A204.1 (cell line): ENCODE results near the gene OST4.
"Not testable (repeated sequence)": the region's sequence is repeated elsewhere in the genome, so short reads cannot be mapped to it uniquely, and the experiment has no call there.

Experiments
- FAIRE-seq: peaks from 2 replicates; lab custom pipeline; 2012; peaks lifted over from hg19 to GRCh38; lab: Jason Lieb, UNC

The OST4 gene

GRCh38 chr2:27078267-27079194 is 7.1 kb upstream of the OST4 start, which contains the start of gene EMILIN1:
Gene EMILIN1 (plus strand): TSS chr2:27078615. CDS start chr2:27079066, 451 bp downstream.
- FAIRE-seq = no peak

DNA sequence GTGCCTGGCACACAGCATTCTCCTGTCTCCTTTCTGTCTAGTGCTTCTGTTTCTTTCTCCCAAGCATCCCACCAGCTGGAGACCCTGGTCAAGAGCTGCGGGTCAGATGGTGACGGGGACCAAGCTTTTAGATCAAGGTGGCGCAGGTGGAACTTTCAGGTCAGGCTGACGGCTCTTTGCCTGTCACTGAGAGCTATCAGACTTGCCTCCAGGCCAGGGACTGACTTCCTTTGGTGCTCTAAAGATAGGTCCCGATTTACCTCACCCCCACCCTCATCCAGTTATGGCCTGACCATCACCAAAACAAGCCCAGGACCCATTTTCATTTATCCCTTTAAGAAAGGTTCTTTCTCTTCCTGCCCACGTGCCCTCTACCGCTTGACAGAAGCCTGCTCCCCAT is 5.8 kb upstream of the OST4 start:
- no peak for FAIRE-seq

DNA sequence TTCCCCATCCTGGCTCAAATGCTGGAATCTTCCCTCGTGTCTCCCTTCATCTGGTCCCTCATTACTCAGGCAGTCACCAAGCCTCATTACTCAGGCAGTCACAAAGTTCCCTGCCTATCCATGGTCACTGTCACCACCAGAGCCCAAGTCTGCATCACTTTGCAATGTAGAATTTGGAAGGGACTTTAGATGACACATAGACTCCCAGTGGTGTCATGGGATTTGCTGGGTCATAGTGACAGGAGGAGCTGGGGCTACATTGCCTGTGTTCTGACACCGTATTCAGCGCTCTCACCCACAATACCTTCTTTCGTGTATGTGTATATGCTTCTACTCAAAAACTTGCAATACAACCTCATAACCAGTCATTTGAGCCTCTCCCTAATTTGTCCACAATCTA is 4.9 kb upstream of the OST4 start:
- FAIRE-seq = no peak

DNA sequence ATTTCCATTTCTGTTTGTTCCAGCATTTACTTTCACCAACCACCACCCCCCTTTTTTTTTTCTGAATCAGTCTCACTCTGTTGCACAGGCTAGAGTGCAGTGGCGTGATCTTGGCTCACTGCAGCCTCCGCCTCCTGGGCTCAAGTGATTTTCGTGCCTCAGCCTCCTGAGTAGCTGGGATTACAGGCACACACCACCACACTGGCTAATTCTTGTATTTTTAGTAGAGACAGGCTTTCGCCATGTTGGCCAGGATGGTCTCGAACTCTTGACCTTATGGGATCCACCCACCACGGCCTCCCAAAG is 4.1 kb upstream of the OST4 start:
- FAIRE-seq = not testable (repeated sequence)

- no peak for FAIRE-seq
These were observed 3.5 kb upstream of the OST4 start for GRCh38 chr2:27074738-27075565.

DNA sequence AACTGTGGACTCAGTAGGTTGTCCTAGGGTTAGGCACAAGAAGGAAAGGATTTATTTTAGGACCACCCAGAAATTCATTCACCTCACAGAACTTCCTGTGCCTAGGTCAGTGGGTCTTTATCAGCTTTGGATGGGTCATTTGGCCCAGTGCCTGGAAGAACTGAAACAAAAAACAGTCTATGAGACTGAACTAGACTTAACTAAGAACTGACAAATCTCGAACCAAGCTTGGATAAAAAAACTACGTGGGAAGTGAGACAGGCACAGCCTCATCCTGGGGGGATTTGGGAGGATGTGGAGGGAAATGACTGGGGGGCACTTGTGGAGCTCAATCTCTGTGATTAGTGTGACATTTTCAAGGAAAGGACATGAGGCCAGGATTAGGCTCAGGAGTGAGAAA is 2.3 kb upstream of the OST4 start:
- no peak for FAIRE-seq

DNA sequence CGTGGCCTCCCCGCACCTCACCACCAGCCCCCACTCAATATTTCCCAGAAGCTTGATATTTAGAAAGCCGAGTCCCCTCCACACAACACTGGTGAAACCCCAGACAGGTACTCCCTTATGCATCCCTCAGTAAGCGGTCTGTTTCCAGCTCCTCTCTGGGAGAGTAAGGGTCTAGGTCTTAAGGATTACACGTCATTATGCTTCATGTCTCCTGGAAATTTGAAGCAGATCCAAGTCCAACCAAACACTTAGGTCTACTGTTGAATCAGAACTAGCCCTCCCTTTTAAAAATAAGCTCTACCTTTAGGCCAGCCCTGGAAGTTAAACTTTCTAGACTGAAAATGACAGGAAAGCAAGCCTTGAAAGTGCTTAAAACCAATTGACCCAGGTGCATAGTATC is 1.5 kb upstream of the OST4 start:
- FAIRE-seq = no peak

DNA sequence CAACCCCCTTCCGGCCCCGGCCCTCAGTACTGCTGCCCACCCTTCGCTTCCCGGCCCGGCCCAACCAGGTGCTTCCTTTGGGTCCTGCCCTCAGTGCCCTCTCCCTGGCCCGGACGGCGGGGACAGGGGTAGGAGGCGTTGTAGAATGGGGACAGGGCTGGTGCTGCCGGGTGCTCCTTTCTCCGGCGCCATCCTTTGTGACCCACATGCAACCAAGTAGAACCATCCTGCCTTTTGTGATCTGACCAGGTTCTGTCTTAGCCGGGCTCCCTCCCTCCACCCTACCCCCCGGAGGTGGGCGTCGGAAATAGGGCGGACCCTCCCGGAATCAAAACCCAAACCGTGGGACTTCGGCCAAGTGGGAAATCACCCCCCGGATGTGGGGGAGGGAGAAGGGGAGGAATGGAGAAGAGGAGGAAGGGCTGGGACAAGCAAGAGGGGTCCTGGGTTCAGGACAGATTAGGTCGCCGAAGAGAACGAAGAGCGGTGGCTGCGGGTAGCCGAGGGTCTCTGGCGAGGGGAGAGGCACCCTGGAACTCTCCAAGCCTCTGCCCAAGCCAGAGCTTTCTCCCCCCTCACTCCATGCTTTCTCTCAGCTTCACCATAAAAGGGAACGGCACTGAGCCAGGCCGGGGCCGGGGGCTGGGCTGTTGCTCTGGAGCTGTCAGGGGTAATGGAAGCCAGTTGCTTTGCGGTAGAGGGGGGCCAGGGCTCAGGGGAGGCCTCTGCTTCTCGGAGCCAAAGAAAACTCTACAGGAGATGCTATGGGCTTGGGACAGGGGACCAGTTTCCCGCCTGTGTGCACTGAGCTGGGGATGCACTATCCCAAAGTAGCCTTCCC is 756 bp upstream of the OST4 start:
- FAIRE-seq = no peak

DNA sequence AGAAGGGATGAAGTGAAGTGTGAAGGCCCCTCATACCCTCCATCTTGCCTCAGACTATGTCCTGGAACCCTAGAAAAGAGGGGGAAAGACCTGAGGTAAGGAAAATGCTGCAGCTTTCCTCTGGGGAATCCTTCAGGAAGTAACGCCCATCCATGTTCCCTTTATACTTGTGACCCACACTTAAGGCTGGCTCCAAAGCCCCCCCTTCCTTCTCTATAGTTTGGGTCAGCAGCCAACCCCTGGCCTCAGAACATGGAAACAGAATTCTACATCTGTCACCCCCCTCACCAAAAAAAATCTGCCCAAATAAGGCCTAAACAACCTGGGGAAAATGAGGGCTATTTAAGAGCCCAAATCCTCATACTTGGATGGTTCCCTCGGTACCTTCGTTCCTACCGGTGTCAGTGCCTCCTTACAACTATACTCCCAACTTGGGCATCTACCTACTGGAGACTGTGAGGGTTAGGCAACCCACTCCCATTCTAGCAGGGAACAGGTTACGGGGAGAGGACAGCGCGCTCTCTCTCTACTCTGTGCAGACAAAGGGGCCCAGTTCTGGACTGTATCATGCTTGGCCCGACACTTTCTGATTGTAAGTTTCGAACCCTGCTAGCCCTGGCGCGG is 689 bp downstream of the OST4 start:
- FAIRE-seq = no peak

GRCh38 chr2:27069961-27070618 is 1.4 kb downstream of the OST4 start:
- no peak for FAIRE-seq

DNA sequence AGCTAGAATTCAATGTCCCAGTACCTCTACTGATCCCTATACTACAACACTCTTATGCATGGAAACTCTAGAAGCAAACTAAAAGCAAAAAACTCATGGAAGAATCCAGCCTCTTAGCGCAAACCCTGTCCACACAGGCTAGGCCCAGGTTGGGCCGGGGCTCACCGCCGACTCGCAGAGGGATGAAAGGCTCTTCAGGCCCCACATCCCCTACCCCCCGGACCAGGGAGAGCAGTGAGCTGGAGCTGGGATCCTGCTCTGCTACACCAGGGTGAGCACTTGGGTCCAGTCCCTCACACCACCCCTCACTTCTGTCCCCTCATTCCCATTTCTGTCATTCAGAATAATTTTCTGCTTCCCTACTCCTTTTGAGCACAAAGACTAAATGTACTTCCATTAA is 2.0 kb downstream of the OST4 start:
- no peak for FAIRE-seq

GRCh38 chr2:27067385-27067784 is 4.1 kb downstream of the OST4 start:
- no peak for FAIRE-seq

DNA sequence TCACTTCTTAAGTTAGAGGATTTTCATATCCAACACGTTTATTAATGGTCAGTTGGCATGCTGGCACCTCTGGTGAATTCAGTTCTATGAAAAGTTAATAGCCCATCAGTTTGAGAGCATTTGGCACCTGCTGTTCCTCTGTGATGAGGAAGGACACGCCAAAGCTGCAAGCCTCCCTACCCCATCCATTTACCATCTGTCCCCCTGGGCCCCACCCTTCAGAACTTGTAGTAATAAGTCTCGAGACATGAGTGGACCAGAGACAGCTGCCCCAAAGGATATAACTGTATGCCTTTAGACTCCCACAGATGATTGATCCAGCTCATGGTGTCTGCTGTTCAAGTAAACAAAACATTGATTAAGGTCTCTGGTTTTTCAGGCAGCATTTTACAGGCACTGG is 6.3 kb downstream of the OST4 start:
- no peak for FAIRE-seq

DNA sequence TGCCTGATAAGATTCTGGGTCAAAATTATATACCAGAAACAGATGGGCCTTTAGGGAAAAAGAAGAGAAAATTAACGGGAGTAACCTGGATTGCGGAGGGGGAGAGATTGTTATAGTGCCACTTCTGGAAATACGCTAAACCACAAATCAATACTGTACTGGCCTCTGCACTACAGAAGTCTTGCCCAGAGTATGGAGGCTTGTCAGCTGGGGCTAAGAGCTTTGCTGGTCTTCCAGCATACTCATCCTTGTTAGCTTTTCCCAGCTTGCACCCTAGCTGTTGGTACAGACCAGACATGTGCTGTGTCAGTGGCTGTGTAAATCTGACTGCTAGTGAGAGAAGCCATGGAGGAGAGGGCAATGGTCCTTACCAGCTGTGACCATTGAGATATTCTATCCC is 11.1 kb downstream of the OST4 start:
- FAIRE-seq = no peak

- no peak for FAIRE-seq
These were observed 12.2 kb downstream of the OST4 start for GRCh38 chr2:27059141-27059820.

DNA sequence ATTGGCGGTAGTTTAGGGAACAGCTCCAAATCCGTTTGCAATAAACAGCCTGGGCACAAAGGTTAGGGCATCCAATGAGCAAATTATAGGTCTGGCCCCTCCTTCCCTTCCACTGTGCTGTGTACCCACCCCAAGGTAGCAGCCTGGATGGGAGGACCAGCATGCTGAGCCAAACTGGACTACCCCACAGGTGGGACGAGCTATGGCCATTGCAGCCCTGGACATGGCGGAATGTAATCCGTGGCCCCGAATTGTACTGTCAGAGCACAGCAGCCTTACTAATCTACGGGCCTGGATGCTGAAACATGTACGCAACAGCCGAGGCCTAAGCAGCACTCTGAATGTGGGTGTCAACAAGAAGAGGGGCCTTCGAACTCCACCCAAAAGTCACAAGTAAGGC is 13.2 kb downstream of the OST4 start:
- no peak for FAIRE-seq

DNA sequence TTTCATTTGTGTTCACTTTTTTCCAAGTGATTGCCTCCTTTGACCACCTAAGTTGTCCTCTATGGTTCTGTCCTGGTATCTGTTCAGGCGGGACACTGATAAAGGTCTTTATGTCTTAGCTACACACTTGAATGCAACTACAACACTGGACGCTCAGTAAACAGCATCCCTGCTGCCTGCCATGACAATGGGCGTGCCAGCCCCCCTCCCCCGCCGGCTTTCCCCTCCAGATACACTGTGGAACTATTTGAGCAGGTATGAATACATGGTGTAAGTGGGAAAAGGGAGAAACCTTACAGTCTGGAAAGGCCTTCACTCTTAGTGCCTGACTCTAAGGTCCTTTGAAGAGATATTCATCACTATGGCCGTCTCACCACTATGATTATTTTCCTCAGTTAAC is 14.3 kb downstream of the OST4 start:
- FAIRE-seq = no peak

- FAIRE-seq = no peak
These were observed 16.7 kb downstream of the OST4 start for GRCh38 chr2:27054721-27055120.

DNA sequence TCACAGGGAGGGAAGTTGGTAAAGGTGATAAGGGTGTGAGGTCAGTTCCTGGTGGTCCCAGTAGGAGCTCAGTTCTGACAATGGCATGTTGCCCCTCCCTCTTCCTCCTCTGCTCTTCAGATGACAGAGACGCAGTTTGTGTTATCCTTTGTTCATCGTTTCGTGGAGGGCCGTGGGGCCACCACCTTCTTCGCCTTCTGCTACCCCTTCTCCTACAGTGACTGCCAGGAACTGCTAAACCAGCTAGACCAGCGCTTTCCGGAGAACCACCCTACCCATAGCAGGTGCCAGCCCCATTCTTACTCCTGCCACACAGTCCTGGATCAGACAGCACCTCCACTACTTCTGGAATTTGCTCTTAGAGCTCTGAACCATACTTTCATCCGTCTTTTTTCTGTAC is 17.7 kb downstream of the OST4 start:
- FAIRE-seq = no peak

DNA sequence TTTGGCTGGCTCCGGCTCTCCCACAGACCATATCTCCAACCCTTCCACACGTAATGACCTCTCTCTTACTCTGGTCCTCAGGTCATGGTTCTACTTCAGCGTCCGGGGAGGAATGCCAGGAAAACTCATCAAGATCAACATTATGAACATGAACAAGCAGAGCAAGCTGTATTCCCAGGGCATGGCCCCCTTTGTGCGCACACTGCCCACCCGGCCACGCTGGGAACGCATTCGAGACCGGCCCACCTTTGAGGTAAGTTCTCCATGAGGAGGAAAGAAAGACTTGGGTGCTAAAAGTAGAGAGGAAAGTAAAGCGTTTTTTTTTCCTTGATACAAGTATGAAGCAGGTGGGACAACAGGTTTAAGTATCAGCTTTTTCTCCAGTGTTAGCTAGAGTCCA is 18.1 kb downstream of the OST4 start:
- FAIRE-seq = no peak
